Testis (tissue), 2 donors: ENCODE data around the gene DNAH10.

Experiments
- CTCF ChIP-seq, 3 experiments: fragments of 450-650 bp in 2 of 3; fragments of 200-600 bp in 1 of 3; sonication (generic) in 1 of 3; IDR thresholded peaks; one replicate each; pipeline ENCODE4 v1.5.1; 2016 to 2019; ENCODE audit warnings: antibody characterized with exemption in 3 of 3, mild to moderate bottlenecking in 2 of 3, moderate library complexity in 1 of 3
- POLR2A ChIP-seq: fragments of 450-650 bp; IDR thresholded peaks from one replicate; pipeline ENCODE4 v1.6.1; 2017; ENCODE audit warnings: antibody characterized with exemption, mild to moderate bottlenecking, moderate library complexity

GRCh38 chr12:123748661-123749060 lies 13.4 kb upstream of the DNAH10 start:
- TF ChIP-seq CTCF (IDR thresholded peaks at IDR 0.05) (no peak), POLR2A (no peak)
